OCI-M2 (cell line): ENCODE data around the gene TMEM154.
"Not testable (repeated sequence)": the region's sequence is repeated elsewhere in the genome, so short reads cannot be mapped to it uniquely, and the experiment has no call there.

Experiments used
- DNase-seq: peaks from one replicate; lab custom pipeline; 2025; ENCODE audit not compliant: unreplicated experiment; lab: John Stamatoyannopoulos, UW

The TMEM154 gene

DNA sequence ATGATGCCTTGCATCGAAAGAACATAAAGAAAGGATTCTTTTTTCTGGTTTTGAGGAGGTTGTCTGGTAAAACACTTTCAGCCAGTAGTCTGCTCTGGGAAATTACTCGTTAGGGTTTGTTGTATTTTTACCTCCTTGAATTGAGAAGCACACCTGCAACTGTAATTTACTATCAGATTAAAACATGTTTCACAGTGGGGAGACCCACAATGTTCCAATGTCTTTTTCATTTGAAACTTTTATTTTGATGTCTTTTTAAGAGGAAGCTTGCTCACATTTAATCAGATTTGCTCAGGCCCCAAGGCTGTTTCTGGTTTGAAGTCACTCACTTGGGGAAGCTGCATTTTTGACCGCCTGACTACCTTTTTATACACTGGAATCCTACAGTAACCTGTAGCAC, 12.0 kb downstream of the TMEM154 start:
- DNase-seq = no peak

DNA sequence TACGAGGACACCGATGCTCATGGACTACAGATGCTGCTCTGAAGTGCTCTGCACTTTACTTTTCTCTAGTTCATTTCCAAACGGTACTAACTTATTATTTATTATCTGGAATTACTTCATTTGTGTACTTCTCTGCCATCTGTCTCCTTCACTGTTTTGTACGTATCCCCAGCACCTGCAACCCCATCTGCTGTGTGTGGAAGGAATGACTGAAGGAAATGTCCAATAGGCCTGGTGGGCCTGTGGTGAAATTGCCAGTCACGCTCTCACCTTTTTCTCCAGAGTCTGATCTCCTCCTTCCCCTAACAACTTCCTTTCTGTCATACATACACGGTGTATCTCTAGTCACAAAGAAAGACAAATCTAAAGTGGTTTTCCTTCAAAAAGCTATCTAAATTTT, 12.9 kb downstream of the TMEM154 start:
- no peak for DNase-seq

- DNase-seq = no peak
Measured at GRCh38 chr4:152665691-152666395, 14.0 kb downstream of the TMEM154 start.

GRCh38 chr4:152664067-152664378, 15.8 kb downstream of the TMEM154 start:
- DNase-seq = not testable (repeated sequence)

DNA sequence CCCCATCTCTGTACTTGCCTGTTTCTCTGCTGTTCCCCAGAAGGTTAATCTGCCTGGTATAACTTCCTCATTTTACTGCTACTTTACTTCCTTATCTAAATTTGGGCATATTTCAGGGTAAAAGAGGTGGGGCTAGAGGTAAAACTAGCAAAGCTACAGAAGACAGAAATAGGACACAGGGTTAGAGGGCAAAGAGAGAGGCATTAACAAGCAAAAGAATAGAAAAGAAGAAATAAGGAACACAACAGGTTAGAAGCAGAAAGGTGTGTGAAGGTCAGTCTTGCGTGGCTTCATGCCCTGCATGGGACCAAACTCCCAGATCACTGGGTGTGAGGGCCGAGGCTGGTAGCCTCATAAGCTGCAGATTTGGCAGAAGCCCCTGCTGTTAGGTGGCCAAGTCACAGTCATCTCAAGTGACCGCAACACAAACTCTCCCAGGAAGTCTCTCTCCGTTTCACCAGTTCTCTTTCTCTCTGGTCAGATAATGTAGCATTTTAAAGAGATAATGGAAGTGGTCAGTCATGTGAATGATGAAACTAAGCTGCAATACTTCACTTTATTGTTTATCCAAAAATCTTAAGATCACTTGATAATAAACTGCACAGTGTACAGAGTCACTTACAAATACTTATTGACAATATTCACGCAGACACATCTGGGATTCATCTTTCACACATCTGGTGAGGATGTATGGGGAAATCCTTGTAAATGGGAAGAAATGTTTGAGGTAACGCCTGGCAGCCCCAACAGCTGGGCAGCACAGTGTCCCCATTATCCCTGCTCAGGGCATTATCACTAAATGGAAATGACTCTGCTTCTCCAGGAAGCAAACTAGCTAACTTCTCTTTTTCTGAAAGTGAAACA, 16.4 kb downstream of the TMEM154 start:
- DNase-seq = no peak

DNA sequence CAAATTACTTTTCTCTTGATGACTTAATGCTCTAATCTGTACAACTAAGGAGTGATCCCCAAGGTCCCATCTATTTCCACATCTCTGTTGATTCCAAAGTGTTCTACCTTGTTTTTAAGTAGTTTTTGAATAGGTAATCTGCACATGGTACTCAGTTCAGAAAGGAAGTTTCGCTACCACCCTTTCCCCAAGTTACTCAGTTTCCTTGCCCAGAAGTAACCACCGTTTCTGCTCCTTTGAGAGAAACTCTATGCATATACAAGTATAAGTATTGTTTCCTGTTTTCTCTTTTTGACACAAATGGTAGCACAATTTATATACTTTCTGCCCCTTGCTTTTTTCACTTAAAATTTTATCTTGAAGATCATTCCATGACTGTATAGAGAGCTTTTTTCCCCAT, 18.1 kb downstream of the TMEM154 start:
- DNase-seq = no peak

- DNase-seq = no peak
Measured at GRCh38 chr4:152660526-152660925, 19.3 kb downstream of the TMEM154 start.

DNA sequence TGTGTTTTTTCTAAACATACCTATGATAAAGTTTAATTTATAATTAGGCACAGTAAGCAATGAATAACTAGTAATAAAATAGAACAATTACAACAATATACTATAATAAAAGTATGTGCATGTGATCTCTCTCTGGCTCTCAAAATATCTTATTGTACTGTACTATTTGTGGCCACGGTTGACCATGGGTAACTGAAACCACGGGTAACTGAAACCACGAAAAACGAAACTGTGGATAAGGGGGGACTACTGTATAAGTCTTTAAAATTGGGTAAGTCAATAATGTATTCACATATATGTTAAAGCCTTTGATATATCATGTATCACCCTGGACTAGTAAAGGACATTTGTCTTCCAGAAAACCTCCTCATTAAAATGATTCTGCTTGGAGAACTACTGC, 20.0 kb downstream of the TMEM154 start:
- no peak for DNase-seq

- DNase-seq = no peak
Measured at GRCh38 chr4:152657657-152658056, 22.1 kb downstream of the TMEM154 start.

GRCh38 chr4:152655272-152656129, 24.3 kb downstream of the TMEM154 start:
- no peak for DNase-seq

GRCh38 chr4:152652102-152652501, 27.7 kb downstream of the TMEM154 start:
- no peak for DNase-seq

GRCh38 chr4:152651473-152652060, 28.2 kb downstream of the TMEM154 start:
- DNase-seq = no peak

- no peak for DNase-seq
Measured at GRCh38 chr4:152646221-152646620, 33.6 kb downstream of the TMEM154 start.

DNA sequence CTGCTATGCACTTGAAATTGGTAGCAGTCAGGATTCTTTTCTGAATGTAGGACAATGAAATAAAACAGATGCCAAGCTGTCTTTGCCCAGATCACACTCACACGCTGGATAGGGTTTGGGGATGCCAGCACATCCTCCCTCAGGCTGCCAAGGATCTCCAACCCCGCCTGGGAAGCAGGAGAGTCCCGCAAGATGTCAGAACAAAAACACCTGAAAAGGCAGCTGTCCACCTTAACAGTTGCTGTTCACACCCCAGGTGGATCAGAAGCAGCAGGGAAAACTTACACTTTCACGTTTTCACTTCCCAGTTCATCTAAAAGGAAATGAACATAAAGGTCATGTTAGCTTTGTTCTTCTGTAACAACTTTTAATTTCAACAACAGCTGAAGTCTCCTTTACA, 35.7 kb downstream of the TMEM154 start:
- no peak for DNase-seq

GRCh38 chr4:152643153-152644035, 36.4 kb downstream of the TMEM154 start:
- no peak for DNase-seq

DNA sequence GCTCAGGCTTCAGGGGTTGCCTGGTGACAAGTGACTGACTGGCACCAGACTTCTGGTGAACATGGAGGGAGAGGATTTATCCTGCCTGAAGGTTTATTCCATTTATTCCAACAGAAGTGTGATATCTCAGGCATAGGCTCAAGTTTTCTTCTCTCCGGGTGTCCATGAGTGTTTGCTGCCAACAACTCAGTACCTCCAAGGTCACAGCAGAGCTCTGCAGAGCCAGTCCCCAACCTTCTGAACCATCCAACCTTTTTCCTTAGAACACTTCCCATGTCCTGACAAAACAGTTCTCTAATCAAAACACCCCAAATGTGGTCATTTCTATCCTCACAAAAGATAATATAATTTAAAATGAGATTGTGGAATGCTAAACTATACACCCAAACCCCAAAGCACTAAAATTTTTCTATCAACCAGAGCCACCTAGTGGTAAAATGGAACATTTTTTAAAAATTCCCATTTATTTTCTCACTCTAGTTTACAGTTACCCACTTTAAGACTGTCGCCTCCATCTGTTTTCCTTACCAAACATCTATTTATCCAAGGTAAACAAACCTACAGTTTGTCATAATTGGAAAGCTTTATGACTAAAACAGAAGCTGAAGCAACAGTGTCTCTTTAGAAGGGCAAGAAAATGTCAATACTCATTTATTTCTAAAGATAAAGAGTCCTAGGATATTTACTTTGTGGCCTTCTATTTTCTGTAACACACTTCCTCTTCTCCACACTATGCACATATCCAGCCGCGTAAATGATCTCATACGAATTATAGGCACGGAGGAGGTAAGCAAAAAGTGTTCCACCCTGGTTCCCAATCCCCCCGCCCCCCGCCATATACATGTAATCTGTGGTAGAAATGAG, 39.5 kb downstream of the TMEM154 start:
- peak; percentile 1 for DNase-seq

DNA sequence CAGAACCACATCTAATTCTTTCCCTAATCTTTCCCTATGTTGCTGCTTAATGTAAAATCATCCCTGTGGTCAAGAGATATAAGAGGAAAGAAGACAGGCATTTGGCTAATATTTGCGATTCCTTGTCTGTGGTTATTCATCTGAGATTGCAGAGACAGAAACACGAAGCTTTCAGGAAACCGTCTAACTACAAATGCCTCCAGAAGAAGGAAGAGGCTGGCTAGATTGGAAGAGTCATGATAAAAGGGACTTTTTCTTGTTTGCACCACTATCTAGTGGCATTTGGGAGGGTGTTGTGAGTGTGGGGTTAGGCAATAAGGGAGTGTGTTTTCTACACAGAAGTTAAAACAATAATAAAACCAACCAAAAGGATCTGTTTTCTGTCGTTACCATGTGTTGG, 43.9 kb downstream of the TMEM154 start:
- DNase-seq = no peak

DNA sequence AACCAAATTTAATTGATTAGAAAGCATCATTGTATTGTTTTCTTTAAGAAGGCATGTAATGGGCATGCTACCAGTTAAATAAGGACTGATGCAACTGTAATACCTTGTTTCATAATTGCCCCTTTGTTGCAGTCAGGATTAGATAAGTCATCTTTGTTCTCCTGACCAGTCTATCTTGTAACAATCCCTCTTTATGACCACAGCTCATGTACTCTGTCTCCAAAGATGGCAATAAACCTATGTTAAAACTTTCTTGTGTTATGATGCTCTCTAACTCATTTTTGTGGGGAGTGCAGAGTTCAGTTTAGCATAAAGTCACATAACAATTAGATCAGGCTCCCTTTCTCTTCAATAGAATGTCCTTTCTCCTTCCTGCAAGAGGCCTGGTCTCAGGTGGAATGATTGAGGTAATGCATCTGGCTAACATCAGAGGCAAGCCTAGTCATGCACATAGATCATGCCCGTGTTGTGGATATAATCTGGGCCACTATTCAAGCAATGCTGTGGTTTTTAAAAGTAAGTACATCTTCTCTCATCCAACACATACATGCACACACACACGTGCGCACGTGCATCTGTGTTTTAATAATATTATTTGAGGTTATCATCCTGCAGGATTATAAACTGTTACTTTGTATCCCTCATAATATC, 45.6 kb downstream of the TMEM154 start:
- no peak for DNase-seq

GRCh38 chr4:152633118-152633517, 46.7 kb downstream of the TMEM154 start:
- no peak for DNase-seq
